Measurements from ENCODE around the gene PWWP3B.

Gene PWWP3B

GRCh38 chrX:106170318-106170717, 2.2 kb downstream of the PWWP3B start:
- TF ChIP-seq POLR2AphosphoS5 (IDR thresholded peaks at IDR 0.05; ENCODE audit: low read depth, low read length), result no peak
- TF ChIP-seq FOXP2 (optimal IDR thresholded peaks at IDR 0.05; ENCODE audit: borderline replicate concordance, extremely low read depth, extremely low read length, insufficient read depth), result no peak
- TF ChIP-seq REST (IDR thresholded peaks at IDR 0.05; ENCODE audit: insufficient read depth in 1 of 2, low read depth in 2 of 2, low read length in 2 of 2), result no peak
- no peak for TF ChIP-seq TAF1 (IDR thresholded peaks at IDR 0.05; ENCODE audit: borderline replicate concordance, insufficient read depth, low read length)
- no peak for TF ChIP-seq SIN3A (IDR thresholded peaks at IDR 0.05; ENCODE audit: borderline replicate concordance, insufficient read depth, low read length)

GRCh38 chrX:106171293-106171820, 3.3 kb downstream of the PWWP3B start:
- TF ChIP-seq FOXP2 (optimal IDR thresholded peaks at IDR 0.05; ENCODE audit: borderline replicate concordance, extremely low read depth, extremely low read length, insufficient read depth) (no peak), SIN3A (IDR thresholded peaks at IDR 0.05; ENCODE audit: borderline replicate concordance, insufficient read depth, low read length) (no peak), REST (IDR thresholded peaks at IDR 0.05; ENCODE audit: insufficient read depth in 1 of 2, low read depth in 2 of 2, low read length in 2 of 2) (no peak), TAF1 (IDR thresholded peaks at IDR 0.05; ENCODE audit: borderline replicate concordance, insufficient read depth, low read length) (no peak), POLR2AphosphoS5 (IDR thresholded peaks at IDR 0.05; ENCODE audit: low read depth, low read length) (no peak)

GRCh38 chrX:106177106-106177981, 9.2 kb downstream of the PWWP3B start:
- TF ChIP-seq SIN3A (IDR thresholded peaks at IDR 0.05; ENCODE audit: borderline replicate concordance, insufficient read depth, low read length), result no peak
- no peak for TF ChIP-seq TAF1 (IDR thresholded peaks at IDR 0.05; ENCODE audit: borderline replicate concordance, insufficient read depth, low read length)
- TF ChIP-seq REST (IDR thresholded peaks at IDR 0.05; ENCODE audit: insufficient read depth in 1 of 2, low read depth in 2 of 2, low read length in 2 of 2), result no peak
- no peak for TF ChIP-seq FOXP2 (optimal IDR thresholded peaks at IDR 0.05; ENCODE audit: borderline replicate concordance, extremely low read depth, extremely low read length, insufficient read depth)
- TF ChIP-seq POLR2AphosphoS5 (IDR thresholded peaks at IDR 0.05; ENCODE audit: low read depth, low read length), result no peak

- TF ChIP-seq TAF1 (IDR thresholded peaks at IDR 0.05; ENCODE audit: borderline replicate concordance, insufficient read depth, low read length) (no peak), REST (IDR thresholded peaks at IDR 0.05; ENCODE audit: insufficient read depth in 1 of 2, low read depth in 2 of 2, low read length in 2 of 2) (no peak), POLR2AphosphoS5 (IDR thresholded peaks at IDR 0.05; ENCODE audit: low read depth, low read length) (no peak)
These were observed 9.8 kb downstream of the PWWP3B start for GRCh38 chrX:106177982-106178321.

Data from PFSK-1 (cell line).